ENCODE results near the gene GNAS. TPM values are rescaled to one million over a fixed set of nuclear protein-coding genes. Genes with fewer than 3 reads are reported as not detected.

Gene GNAS
- total RNA-seq, 1 donor from 2014 or later = 663 TPM

GRCh38 chr20:58810879-58811250 lies 41.7 kb upstream of the GNAS start:
- DNase-seq (ENCODE audit: low spot score in 2 of 2) = no peak
- intact Hi-C loops (cut with DNase I) = no loop called here
- H3K4me1 ChIP-seq = no peaks in the 10 kb centered on the region
- no peak overlapping the region for H3K4me3 ChIP-seq
- H3K27me3 ChIP-seq = no peaks in the 10 kb centered on the region
- no peaks in the 10 kb centered on the region for H3K9me3 ChIP-seq
- no peak overlapping the region for H3K27ac ChIP-seq
- TF ChIP-seq CTCF (IDR thresholded peaks at IDR 0.05) = no peak
- H3K36me3 ChIP-seq = no peaks in the 10 kb centered on the region

GRCh38 chr20:58811334-58811733 lies 41.2 kb upstream of the GNAS start:
- intact Hi-C loops (cut with DNase I) = no loop called here
- TF ChIP-seq CTCF (IDR thresholded peaks at IDR 0.05) = no peak
- H3K27me3 ChIP-seq = no peaks in the 10 kb centered on the region

GRCh38 chr20:58813369-58813768 lies 39.1 kb upstream of the GNAS start:
- no peak overlapping the region for H3K27ac ChIP-seq

More at GRCh38 chr20:58811334-58811733, 41.2 kb upstream of the GNAS start:
- Histone ChIP-seq H3K4me3 (no peak overlapping the region), H3K36me3 (no peaks in the 10 kb centered on the region), H3K27ac (no peak overlapping the region), H3K9me3 (no peaks in the 10 kb centered on the region), H3K4me1 (no peaks in the 10 kb centered on the region)
- DNase-seq (ENCODE audit: low spot score in 2 of 2) = no peak

GRCh38 chr20:58815448-58815847 lies 37.1 kb upstream of the GNAS start:
- TF ChIP-seq CTCF (IDR thresholded peaks at IDR 0.05) = no peak
- Histone ChIP-seq H3K4me3 (no peak overlapping the region), H3K9me3 (no peaks in the 10 kb centered on the region), H3K36me3 (no peaks in the 10 kb centered on the region), H3K27ac (no peak overlapping the region), H3K27me3 (no peaks in the 10 kb centered on the region), H3K4me1 (no peaks in the 10 kb centered on the region)
- no peak for DNase-seq (ENCODE audit: low spot score in 2 of 2)
- intact Hi-C loops (cut with DNase I) = no loop called here

More at GRCh38 chr20:58813369-58813768, 39.1 kb upstream of the GNAS start:
- no peak for DNase-seq (ENCODE audit: low spot score in 2 of 2)
- Histone ChIP-seq H3K4me3 (no peak overlapping the region), H3K27me3 (no peaks in the 10 kb centered on the region), H3K4me1 (no peaks in the 10 kb centered on the region), H3K36me3 (no peaks in the 10 kb centered on the region), H3K9me3 (no peaks in the 10 kb centered on the region)
- TF ChIP-seq CTCF (IDR thresholded peaks at IDR 0.05) = no peak
- intact Hi-C loops (cut with DNase I) = no loop called here

GRCh38 chr20:58816051-58816450 lies 36.5 kb upstream of the GNAS start:
- no peak for DNase-seq (ENCODE audit: low spot score in 2 of 2)
- Histone ChIP-seq H3K4me1 (no peaks in the 10 kb centered on the region), H3K9me3 (no peaks in the 10 kb centered on the region), H3K4me3 (no peak overlapping the region), H3K36me3 (no peaks in the 10 kb centered on the region), H3K27ac (no peak overlapping the region), H3K27me3 (no peaks in the 10 kb centered on the region)
- intact Hi-C loops (cut with DNase I) = no loop called here
- TF ChIP-seq CTCF (IDR thresholded peaks at IDR 0.05) = no peak

- H3K36me3 ChIP-seq = no peaks in the 10 kb centered on the region
- no peaks in the 10 kb centered on the region for H3K27me3 ChIP-seq
- H3K4me3 ChIP-seq = no peak overlapping the region
- no peak for DNase-seq (ENCODE audit: low spot score in 2 of 2)
- H3K4me1 ChIP-seq = no peaks in the 10 kb centered on the region
- intact Hi-C loops (cut with DNase I) = no loop called here
- H3K9me3 ChIP-seq = no peaks in the 10 kb centered on the region
- no peak overlapping the region for H3K27ac ChIP-seq
- no peak for TF ChIP-seq CTCF (IDR thresholded peaks at IDR 0.05)
Measured at GRCh38 chr20:58816957-58817651, 35.4 kb upstream of the GNAS start.

All from ascending aorta (tissue), 2 donors.